Natural killer cell (primary cell): Measurements from ENCODE around the gene NUCB1. TPM values are rescaled to one million over a fixed set of nuclear protein-coding genes. Genes with fewer than 3 reads are reported as not detected.

Experiments used
- ATAC-seq, 3 donors: fragments of 150-1000 bp in 2 of 3; fragments of 200-7000 bp in 1 of 3; cut with Tn5 transposase; 1 replicate in 1 of 3; 2 replicates in 2 of 3; pipeline ENCODE4 v1.10.0; 2021; ENCODE audit warnings: mild to moderate bottlenecking in 2 of 3, moderate library complexity in 2 of 3
- DNase-seq, 2 donors: peaks; one replicate each; pipeline versions ENCODE4 v3.0.0 to v3.0.0-alpha.2; 2013 to 2021; ENCODE audit warnings: mixed read lengths in 1 of 2
- H3K27ac ChIP-seq: one replicate; pipeline ENCODE4 v1.5.1; 2013; ENCODE audit warnings: mild to moderate bottlenecking, low read length
- H3K27me3 ChIP-seq: one replicate; pipeline ENCODE4 v1.6.1; 2013; ENCODE audit warnings: low read length; ENCODE audit not compliant: control insufficient read depth, insufficient read depth
- H3K36me3 ChIP-seq: one replicate; pipeline ENCODE4 v1.6.1; 2013; ENCODE audit warnings: low read length; ENCODE audit not compliant: control insufficient read depth, insufficient read depth
- H3K4me1 ChIP-seq: one replicate; pipeline ENCODE4 v1.6.1; 2013; ENCODE audit warnings: low read length; ENCODE audit not compliant: control insufficient read depth, insufficient read depth
- H3K4me3 ChIP-seq: one replicate; pipeline ENCODE4 v1.5.1; 2013; ENCODE audit warnings: low read length
- H3K9me3 ChIP-seq: one replicate; pipeline ENCODE4 v1.6.1; 2013; ENCODE audit warnings: low read length; ENCODE audit not compliant: control insufficient read depth, insufficient read depth
- H3K27ac Mint-ChIP-seq, 2 donors: one replicate each; pipeline ENCODE4 v1.8.0; 2022; ENCODE audit warnings: mild to moderate bottlenecking in 2 of 2, mixed read lengths in 2 of 2, moderate library complexity in 1 of 2
- H3K27me3 Mint-ChIP-seq, 2 donors: one replicate each; pipeline ENCODE4 v1.8.0; 2022; ENCODE audit warnings: low read depth in 2 of 2, mixed read lengths in 2 of 2
- H3K36me3 Mint-ChIP-seq: one replicate; pipeline ENCODE4 v1.8.0; 2022; ENCODE audit warnings: mixed read lengths
- H3K4me1 Mint-ChIP-seq, 2 donors: one replicate each; pipeline ENCODE4 v1.8.0; 2022; ENCODE audit warnings: mixed read lengths in 2 of 2
- H3K4me3 Mint-ChIP-seq: one replicate; pipeline ENCODE4 v1.8.0; 2022; ENCODE audit warnings: mild to moderate bottlenecking, moderate library complexity, mixed read lengths
- H3K9me3 Mint-ChIP-seq, 2 donors: one replicate each; pipeline ENCODE4 v1.8.0; 2022; ENCODE audit warnings: mixed read lengths in 2 of 2
- WGBS: methylation state at CpG from one replicate; pipeline ENCODE4 v1.1.7; 2013; ENCODE audit warnings: missing lambda C conversion rate; ENCODE audit not compliant: insufficient coverage; 5-methylcytosine and 5-hydroxymethylcytosine counted together
- intact Hi-C: fragments of 100-400 bp; cut with micrococcal nuclease; formaldehyde crosslinking; loops from one replicate; pipeline ENCODE4 v1.14.2; 2022
- total RNA-seq, 4 donors: library from RNA; stranded (reverse); fragments of 120-200 nt in 1 of 4; gene quantifications; one replicate each; pipeline versions ENCODE4 v1.2.3 to v1.2.4, GENCODE V29; 2013 to 2022
- TF ChIP-seq, protein P1 (sequence below): fragments of 200-600 bp; IDR thresholded peaks from one replicate; pipeline ENCODE4 v1.8.0; 2022; ENCODE audit warnings: antibody characterized with exemption

Gene NUCB1
- total RNA-seq, 3 donors from 2014 or later (not counting 1 experiment from before 2014, with no cell fraction given): 163 to 192 (median 171) TPM

GRCh38 chr19:48968179-48968661 lies 68.1 kb downstream of the NUCB1 start:
- no peaks in the 10 kb centered on the region for H3K27me3 ChIP-seq
- peaks cover 29% of the 10 kb centered on the region for H3K36me3 ChIP-seq
- Mint-ChIP-seq H3K36me3 (no peaks in the 10 kb centered on the region), H3K4me1 (peaks cover 34 to 40% of the 10 kb centered on the region in 2 donors), H3K27ac (no peak overlapping the region), H3K4me3 (no peak overlapping the region), H3K27me3 (no peaks in the 10 kb centered on the region), H3K9me3 (no peaks in the 10 kb centered on the region)
- H3K9me3 ChIP-seq: no peaks in the 10 kb centered on the region
- ATAC-seq (no peak), DNase-seq (no peak)
- intact Hi-C loops: loop anchor here (5.0 to 10.0 kb wide), 2 partner anchors 66 to 323 kb away; partner anchors contain the start of genes CA11 and NUCB1
- H3K4me3 ChIP-seq: no peak overlapping the region
- H3K27ac ChIP-seq: no peak overlapping the region
- H3K4me1 ChIP-seq: peaks cover 48% of the 10 kb centered on the region
- TF ChIP-seq, protein P1, sequence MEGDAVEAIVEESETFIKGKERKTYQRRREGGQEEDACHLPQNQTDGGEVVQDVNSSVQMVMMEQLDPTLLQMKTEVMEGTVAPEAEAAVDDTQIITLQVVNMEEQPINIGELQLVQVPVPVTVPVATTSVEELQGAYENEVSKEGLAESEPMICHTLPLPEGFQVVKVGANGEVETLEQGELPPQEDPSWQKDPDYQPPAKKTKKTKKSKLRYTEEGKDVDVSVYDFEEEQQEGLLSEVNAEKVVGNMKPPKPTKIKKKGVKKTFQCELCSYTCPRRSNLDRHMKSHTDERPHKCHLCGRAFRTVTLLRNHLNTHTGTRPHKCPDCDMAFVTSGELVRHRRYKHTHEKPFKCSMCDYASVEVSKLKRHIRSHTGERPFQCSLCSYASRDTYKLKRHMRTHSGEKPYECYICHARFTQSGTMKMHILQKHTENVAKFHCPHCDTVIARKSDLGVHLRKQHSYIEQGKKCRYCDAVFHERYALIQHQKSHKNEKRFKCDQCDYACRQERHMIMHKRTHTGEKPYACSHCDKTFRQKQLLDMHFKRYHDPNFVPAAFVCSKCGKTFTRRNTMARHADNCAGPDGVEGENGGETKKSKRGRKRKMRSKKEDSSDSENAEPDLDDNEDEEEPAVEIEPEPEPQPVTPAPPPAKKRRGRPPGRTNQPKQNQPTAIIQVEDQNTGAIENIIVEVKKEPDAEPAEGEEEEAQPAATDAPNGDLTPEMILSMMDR: no peak
- WGBS: 86% methylated on average over 4 of the region's 4 CpGs

DNA sequence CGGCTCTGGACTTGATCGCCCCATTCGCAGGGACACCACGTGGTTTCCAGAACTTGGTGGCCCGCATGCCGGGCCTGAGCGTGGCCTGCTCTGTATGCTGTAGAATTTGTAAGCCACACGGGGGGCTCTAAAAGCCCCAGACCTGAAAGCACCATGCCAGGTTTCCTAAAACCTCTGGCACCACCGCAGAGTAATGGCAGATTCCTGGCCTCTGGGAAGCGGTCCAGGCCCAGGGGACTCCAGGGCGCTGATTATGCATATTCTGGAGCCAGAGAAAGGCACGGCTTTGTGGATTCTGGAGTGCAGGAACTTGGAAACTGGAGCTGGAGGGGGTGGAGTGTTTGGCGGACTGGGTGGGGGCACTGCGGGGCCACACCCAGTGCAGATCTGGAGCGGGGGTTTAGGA lies 68.7 kb downstream of the NUCB1 start:
- H3K4me1 ChIP-seq: peaks cover 42% of the 10 kb centered on the region
- Mint-ChIP-seq H3K27ac (no peak overlapping the region), H3K9me3 (no peaks in the 10 kb centered on the region), H3K4me3 (no peak overlapping the region), H3K4me1 (peaks cover 28 to 34% of the 10 kb centered on the region in 2 donors), H3K36me3 (no peaks in the 10 kb centered on the region), H3K27me3 (no peaks in the 10 kb centered on the region)
- peaks cover 31% of the 10 kb centered on the region for H3K36me3 ChIP-seq
- intact Hi-C loops: loop anchor here (5.0 to 10.0 kb wide), 2 partner anchors 67 to 324 kb away; partner anchors contain the start of genes CA11 and NUCB1
- H3K9me3 ChIP-seq: no peaks in the 10 kb centered on the region
- TF ChIP-seq, protein P1: no peak
- WGBS: 97% methylated on average over 15 of the region's 15 CpGs
- H3K27me3 ChIP-seq: no peaks in the 10 kb centered on the region
- no peak overlapping the region for H3K27ac ChIP-seq
- no peak overlapping the region for H3K4me3 ChIP-seq
- ATAC-seq (no peak), DNase-seq (no peak)

DNA sequence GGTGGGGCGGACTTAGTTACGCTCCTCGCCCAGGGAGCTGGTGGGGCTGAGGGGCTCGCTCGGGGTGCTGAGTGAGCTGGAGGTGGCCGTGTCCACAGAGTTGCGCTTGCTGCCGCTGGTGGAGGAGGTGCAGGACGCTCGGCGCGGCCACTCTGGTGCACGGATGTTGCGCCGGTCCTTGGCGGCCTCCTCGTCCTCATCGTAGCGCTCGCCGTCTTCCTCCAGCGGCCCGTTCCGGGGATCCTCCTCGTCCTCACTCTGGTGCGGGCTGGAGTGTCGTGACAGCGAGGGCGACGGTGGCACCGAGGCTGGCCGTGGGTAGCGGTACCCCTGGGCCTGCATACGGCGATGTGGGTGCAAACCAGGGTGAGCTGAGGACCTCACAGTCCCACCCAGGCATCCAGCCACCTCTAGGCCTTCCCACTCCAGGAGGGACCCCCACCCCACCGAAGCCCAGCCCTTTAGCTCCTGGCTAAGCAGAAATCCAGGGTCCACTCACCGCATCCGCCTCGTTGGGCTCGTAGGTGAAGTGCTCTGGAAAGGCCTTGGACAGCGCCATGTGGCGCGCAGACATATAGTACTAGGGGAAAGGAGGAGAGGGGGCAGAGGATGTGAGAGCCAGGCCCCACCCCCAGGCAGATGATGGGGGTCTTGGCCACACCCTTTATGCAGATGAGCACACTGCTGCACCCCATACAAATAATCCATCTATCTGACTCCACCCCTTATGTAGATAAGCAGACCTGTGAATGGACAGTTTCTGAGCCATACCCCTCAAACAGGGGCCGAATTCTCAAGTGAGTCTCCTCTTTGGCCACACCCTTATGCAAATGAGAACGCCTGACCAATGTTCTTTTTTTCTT lies 69.4 kb downstream of the NUCB1 start:
- peaks cover 35% of the 10 kb centered on the region for H3K4me1 ChIP-seq
- no peak overlapping the region for H3K4me3 ChIP-seq
- Mint-ChIP-seq H3K9me3 (no peaks in the 10 kb centered on the region), H3K27me3 (no peaks in the 10 kb centered on the region), H3K4me1 (peaks cover 21 to 27% of the 10 kb centered on the region in 2 donors), H3K4me3 (no peak overlapping the region), H3K36me3 (no peaks in the 10 kb centered on the region), H3K27ac (no peak overlapping the region)
- TF ChIP-seq, protein P1: no peak
- no peak overlapping the region for H3K27ac ChIP-seq
- no peak for DNase-seq
- intact Hi-C loops: loop anchor here (5.0 to 10.0 kb wide), 2 partner anchors 67 to 325 kb away; partner anchors contain the start of genes CA11 and NUCB1
- 96% methylated on average over 45 of the region's 45 CpGs for WGBS
- peaks cover 38% of the 10 kb centered on the region for H3K36me3 ChIP-seq
- no peaks in the 10 kb centered on the region for H3K27me3 ChIP-seq
- no peaks in the 10 kb centered on the region for H3K9me3 ChIP-seq
- no peak for ATAC-seq
